Mesothelial cell of epicardium (in vitro differentiated cells): ENCODE data around the gene USP3. TPM values are rescaled to one million over a fixed set of nuclear protein-coding genes. Genes with fewer than 3 reads are reported as not detected.

Experiments
- DNase-seq, 2 experiments: peaks; one replicate each; pipeline ENCODE4 v3.0.0; 2021; ENCODE audit warnings: low spot score in 2 of 2; ENCODE audit not compliant: unreplicated experiment in 2 of 2
- H3K27ac Mint-ChIP-seq: 2 replicates; pipeline ENCODE4 v1.8.0; 2021; ENCODE audit warnings: mixed read lengths
- H3K27me3 Mint-ChIP-seq: 2 replicates; pipeline ENCODE4 v1.8.0; 2021; ENCODE audit warnings: low read depth, mixed read lengths
- H3K36me3 Mint-ChIP-seq: 2 replicates; pipeline ENCODE4 v1.8.0; 2021; ENCODE audit warnings: mixed read lengths
- H3K4me1 Mint-ChIP-seq: 2 replicates; pipeline ENCODE4 v1.8.0; 2021; ENCODE audit warnings: mixed read lengths
- H3K4me3 Mint-ChIP-seq: 2 replicates; pipeline ENCODE4 v1.8.0; 2021; ENCODE audit warnings: mild to moderate bottlenecking, moderate library complexity, mixed read lengths
- H3K9me3 Mint-ChIP-seq: 2 replicates; pipeline ENCODE4 v1.8.0; 2021; ENCODE audit warnings: mixed read lengths
- total RNA-seq: library from RNA; stranded (reverse); gene quantifications from 3 replicates; pipeline ENCODE4 v1.2.1, GENCODE V29; 2021
- TF ChIP-seq, protein P1 (sequence below): fragments of 200-600 bp; sonication (generic); IDR thresholded peaks from one replicate; pipeline ENCODE4 v1.5.0; 2021; ENCODE audit warnings: antibody characterized with exemption; ENCODE audit not compliant: unreplicated experiment

USP3 gene
- total RNA-seq, 1 donor from 2014 or later: 72.7 TPM

DNA sequence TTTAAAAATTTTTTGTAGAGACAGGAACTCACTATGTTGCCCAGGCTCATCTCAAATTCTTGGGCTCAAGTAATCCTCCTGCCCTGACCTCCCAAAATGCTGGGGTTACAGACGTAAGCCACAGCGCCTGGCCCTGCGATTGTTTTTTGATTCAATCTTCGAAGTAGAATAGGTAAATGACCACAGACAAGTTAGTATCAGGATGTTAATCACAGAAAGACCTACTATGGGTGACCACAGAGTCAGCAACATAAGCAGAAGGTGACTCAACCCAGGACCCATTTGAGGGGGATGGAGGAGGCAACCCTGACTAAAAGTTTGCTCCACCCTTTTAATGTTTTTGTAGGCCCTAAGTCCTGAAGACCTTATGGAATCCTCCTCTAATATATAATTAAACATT is 10.0 kb upstream of the USP3 start:
- peaks cover 26% of the 10 kb centered on the region for H3K27me3 Mint-ChIP-seq
- TF ChIP-seq, protein P1, sequence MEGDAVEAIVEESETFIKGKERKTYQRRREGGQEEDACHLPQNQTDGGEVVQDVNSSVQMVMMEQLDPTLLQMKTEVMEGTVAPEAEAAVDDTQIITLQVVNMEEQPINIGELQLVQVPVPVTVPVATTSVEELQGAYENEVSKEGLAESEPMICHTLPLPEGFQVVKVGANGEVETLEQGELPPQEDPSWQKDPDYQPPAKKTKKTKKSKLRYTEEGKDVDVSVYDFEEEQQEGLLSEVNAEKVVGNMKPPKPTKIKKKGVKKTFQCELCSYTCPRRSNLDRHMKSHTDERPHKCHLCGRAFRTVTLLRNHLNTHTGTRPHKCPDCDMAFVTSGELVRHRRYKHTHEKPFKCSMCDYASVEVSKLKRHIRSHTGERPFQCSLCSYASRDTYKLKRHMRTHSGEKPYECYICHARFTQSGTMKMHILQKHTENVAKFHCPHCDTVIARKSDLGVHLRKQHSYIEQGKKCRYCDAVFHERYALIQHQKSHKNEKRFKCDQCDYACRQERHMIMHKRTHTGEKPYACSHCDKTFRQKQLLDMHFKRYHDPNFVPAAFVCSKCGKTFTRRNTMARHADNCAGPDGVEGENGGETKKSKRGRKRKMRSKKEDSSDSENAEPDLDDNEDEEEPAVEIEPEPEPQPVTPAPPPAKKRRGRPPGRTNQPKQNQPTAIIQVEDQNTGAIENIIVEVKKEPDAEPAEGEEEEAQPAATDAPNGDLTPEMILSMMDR: no peak
- no peak overlapping the region for H3K4me3 Mint-ChIP-seq
- no peak overlapping the region for H3K27ac Mint-ChIP-seq
- DNase-seq: no peak
- peaks cover 5% of the 10 kb centered on the region for H3K4me1 Mint-ChIP-seq
- no peaks in the 10 kb centered on the region for H3K9me3 Mint-ChIP-seq
- no peaks in the 10 kb centered on the region for H3K36me3 Mint-ChIP-seq

DNA sequence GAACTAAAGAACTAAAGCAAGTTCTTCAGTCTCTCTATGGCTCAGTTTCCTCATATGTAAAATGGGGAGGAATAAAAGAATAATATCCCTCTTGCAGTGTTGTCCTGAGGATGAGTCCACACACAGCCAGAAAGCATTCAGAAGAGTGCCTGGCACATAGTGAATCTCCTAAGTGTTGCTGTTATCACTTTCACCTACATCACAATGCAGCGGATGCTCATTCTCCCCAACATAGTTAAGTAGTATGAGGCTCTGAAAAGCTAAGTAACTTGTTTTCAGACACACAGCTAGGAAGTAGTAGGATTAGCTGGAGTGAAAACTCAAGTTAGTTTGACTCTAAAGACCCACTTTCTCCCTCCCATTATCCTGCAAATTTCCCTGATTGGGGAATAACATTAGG is 9.1 kb upstream of the USP3 start:
- Mint-ChIP-seq H3K4me1 (peaks cover 9% of the 10 kb centered on the region), H3K9me3 (no peaks in the 10 kb centered on the region), H3K36me3 (no peaks in the 10 kb centered on the region), H3K27me3 (peaks cover 30% of the 10 kb centered on the region), H3K27ac (no peak overlapping the region), H3K4me3 (no peak overlapping the region)
- TF ChIP-seq, protein P1: no peak
- no peak for DNase-seq

DNA sequence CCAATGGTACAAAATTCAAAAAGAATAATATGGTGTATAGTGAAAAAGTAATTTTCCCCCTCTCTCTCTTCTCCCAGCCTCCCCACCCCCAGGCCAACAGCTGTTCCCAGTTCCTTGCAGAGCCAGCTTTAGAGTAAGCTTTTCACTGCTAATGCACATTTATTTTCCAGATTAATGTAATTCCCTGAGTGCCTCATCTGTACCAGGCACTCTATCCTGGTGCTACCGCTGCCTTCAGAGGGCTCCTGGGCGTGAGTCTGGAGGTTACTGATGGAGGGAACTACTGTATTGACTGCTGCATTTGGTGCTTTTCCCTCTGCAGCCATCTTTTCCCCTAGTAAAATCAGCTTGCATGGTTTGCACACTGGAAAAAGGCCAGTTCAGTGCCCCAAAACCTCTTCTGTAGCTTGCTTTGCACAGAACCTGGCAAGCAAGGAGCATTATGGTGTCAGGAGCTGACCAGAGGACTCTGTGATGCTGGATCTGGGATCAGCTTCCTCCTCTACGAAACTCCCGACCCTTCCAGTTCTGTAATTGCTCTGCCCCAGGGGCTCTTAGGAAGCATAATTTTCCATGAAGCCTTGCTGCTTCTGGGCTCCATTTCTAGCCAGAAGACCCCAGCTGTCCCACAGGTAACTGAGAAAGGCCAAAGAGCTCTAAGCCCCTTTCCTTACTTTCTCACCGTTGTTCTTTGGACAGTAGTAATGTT is 8.5 kb upstream of the USP3 start:
- TF ChIP-seq, protein P1: no peak
- no peaks in the 10 kb centered on the region for H3K36me3 Mint-ChIP-seq
- no peaks in the 10 kb centered on the region for H3K9me3 Mint-ChIP-seq
- DNase-seq: no peak
- no peak overlapping the region for H3K27ac Mint-ChIP-seq
- no peak overlapping the region for H3K4me3 Mint-ChIP-seq
- peaks cover 29% of the 10 kb centered on the region for H3K27me3 Mint-ChIP-seq
- H3K4me1 Mint-ChIP-seq: peaks cover 14% of the 10 kb centered on the region

DNA sequence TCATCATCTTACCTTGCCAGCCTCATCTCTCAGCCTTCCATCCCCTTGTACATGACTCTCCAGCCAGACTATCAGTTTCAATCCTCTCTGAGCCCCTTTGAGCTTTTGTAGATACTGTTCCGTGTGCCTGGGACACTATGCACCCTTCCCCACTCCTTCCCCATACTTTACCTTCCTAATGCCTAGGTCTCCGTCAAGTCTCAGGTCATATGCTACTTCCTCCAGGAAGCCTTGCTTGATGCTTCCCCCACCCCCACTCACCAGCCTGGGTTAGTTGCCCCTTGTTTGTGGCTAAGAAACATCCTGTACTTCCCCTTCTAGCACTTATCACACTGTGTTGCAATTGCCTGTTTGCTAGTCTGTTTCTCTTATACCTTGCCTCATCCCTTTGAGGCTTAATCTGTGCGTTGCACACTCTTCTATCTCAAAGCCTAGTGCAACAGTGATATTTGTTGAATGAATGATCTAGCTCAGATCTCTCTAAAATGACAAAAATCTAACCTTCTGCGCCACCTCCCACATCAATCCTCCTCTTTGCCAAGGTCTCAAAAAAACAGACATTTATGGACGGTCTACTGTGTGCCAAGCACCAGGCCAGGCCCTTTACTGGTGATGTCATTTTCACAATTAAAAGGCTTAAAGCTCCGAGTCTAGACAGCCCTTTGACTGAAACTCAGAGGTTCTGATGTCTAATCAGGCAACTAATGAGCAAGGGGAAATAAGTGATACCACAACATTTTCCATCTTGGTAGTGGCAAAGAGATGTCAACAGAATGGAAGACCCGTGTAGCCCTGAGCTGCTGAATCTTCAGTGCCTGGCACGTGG is 6.5 kb upstream of the USP3 start:
- peaks cover 24% of the 10 kb centered on the region for H3K27me3 Mint-ChIP-seq
- DNase-seq: no peak
- no peak overlapping the region for H3K4me3 Mint-ChIP-seq
- no peak overlapping the region for H3K27ac Mint-ChIP-seq
- TF ChIP-seq, protein P1: no peak
- H3K4me1 Mint-ChIP-seq: peaks cover 28% of the 10 kb centered on the region
- H3K36me3 Mint-ChIP-seq: no peaks in the 10 kb centered on the region
- no peaks in the 10 kb centered on the region for H3K9me3 Mint-ChIP-seq

DNA sequence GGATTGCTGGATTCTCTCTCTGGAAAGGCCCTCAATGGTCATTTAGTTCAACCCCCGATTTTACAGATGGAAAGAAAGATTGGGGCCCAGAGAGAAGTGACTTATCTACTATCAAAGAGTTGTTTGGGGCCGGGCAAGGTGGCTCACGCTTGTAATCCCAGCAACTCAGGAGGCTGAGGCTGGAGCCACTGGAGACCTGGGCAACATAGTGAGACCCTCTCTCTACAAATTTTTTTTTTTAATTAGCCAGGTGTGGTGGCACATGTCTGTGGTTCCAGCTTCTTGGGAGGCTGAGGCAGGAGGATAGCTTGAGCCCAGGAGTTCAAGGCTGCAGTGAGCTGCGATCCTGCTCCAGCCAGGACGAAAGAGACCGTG is 5.2 kb upstream of the USP3 start:
- no peak overlapping the region for H3K4me3 Mint-ChIP-seq
- H3K27me3 Mint-ChIP-seq: peaks cover 20% of the 10 kb centered on the region
- H3K36me3 Mint-ChIP-seq: no peaks in the 10 kb centered on the region
- H3K27ac Mint-ChIP-seq: no peak overlapping the region
- no peak for DNase-seq
- no peaks in the 10 kb centered on the region for H3K9me3 Mint-ChIP-seq
- TF ChIP-seq, protein P1: no peak
- peaks cover 38% of the 10 kb centered on the region for H3K4me1 Mint-ChIP-seq
